Activated naive CD8-positive, alpha-beta T cell treated with anti-CD3 and anti-CD28 coated beads, Interleukin-2, amount 50 U/mL, for 24 hours (primary cell): ENCODE measurements around the gene SELENOF.

ENCODE experiments used
- ATAC-seq: fragments of 150-1000 bp; cut with Tn5 transposase; one replicate; pipeline ENCODE4 v1.10.0; 2021
- DNase-seq: peaks from one replicate; pipeline ENCODE4 v3.0.0; 2021
- H3K27ac Mint-ChIP-seq: one replicate; pipeline ENCODE4 v1.8.0; 2021; ENCODE audit warnings: mild to moderate bottlenecking, mixed read lengths
- H3K27me3 Mint-ChIP-seq: one replicate; pipeline ENCODE4 v1.8.0; 2021; ENCODE audit warnings: mixed read lengths
- H3K36me3 Mint-ChIP-seq: one replicate; pipeline ENCODE4 v1.8.0; 2021; ENCODE audit warnings: low read depth, mixed read lengths
- H3K4me1 Mint-ChIP-seq: one replicate; pipeline ENCODE4 v1.8.0; 2021; ENCODE audit warnings: mixed read lengths
- H3K4me3 Mint-ChIP-seq: one replicate; pipeline ENCODE4 v1.8.0; 2021; ENCODE audit warnings: mild to moderate bottlenecking, moderate library complexity, mixed read lengths
- H3K9me3 Mint-ChIP-seq: one replicate; pipeline ENCODE4 v1.8.0; 2021; ENCODE audit warnings: mixed read lengths

The SELENOF gene

GRCh38 chr1:86858524-86859261, 55.2 kb downstream of the SELENOF start:
- Mint-ChIP-seq H3K27ac (no peak overlapping the region), H3K4me1 (no peaks in the 10 kb centered on the region), H3K27me3 (no peaks in the 10 kb centered on the region), H3K36me3 (peaks cover 2% of the 10 kb centered on the region), H3K9me3 (no peaks in the 10 kb centered on the region), H3K4me3 (no peak overlapping the region)
- ATAC-seq: no peak
- DNase-seq: no peak

- DNase-seq: no peak
- no peak overlapping the region for H3K4me3 Mint-ChIP-seq
- H3K36me3 Mint-ChIP-seq: peaks cover 2% of the 10 kb centered on the region
- no peaks in the 10 kb centered on the region for H3K9me3 Mint-ChIP-seq
- ATAC-seq: no peak
- H3K4me1 Mint-ChIP-seq: no peaks in the 10 kb centered on the region
- H3K27me3 Mint-ChIP-seq: no peaks in the 10 kb centered on the region
- H3K27ac Mint-ChIP-seq: no peak overlapping the region
These were observed 57.7 kb downstream of the SELENOF start for GRCh38 chr1:86856196-86856595.

- ATAC-seq: no peak
- no peak overlapping the region for H3K4me3 Mint-ChIP-seq
- H3K4me1 Mint-ChIP-seq: no peaks in the 10 kb centered on the region
- no peak for DNase-seq
- H3K27ac Mint-ChIP-seq: no peak overlapping the region
- H3K9me3 Mint-ChIP-seq: no peaks in the 10 kb centered on the region
- H3K36me3 Mint-ChIP-seq: no peaks in the 10 kb centered on the region
- no peaks in the 10 kb centered on the region for H3K27me3 Mint-ChIP-seq
These were observed 59.6 kb downstream of the SELENOF start for GRCh38 chr1:86854352-86854751.

GRCh38 chr1:86852782-86853408, 61.0 kb downstream of the SELENOF start:
- H3K36me3 Mint-ChIP-seq: no peaks in the 10 kb centered on the region
- no peak overlapping the region for H3K4me3 Mint-ChIP-seq
- no peak for ATAC-seq
- no peaks in the 10 kb centered on the region for H3K27me3 Mint-ChIP-seq
- H3K4me1 Mint-ChIP-seq: no peaks in the 10 kb centered on the region
- no peak overlapping the region for H3K27ac Mint-ChIP-seq
- no peaks in the 10 kb centered on the region for H3K9me3 Mint-ChIP-seq
- no peak for DNase-seq

- no peaks in the 10 kb centered on the region for H3K27me3 Mint-ChIP-seq
- H3K4me3 Mint-ChIP-seq: no peak overlapping the region
- no peak overlapping the region for H3K27ac Mint-ChIP-seq
- H3K4me1 Mint-ChIP-seq: no peaks in the 10 kb centered on the region
- no peaks in the 10 kb centered on the region for H3K36me3 Mint-ChIP-seq
- DNase-seq (no peak), ATAC-seq (no peak)
- H3K9me3 Mint-ChIP-seq: no peaks in the 10 kb centered on the region
These were observed 61.6 kb downstream of the SELENOF start for GRCh38 chr1:86852289-86852688.

GRCh38 chr1:86849756-86850155, 64.2 kb downstream of the SELENOF start:
- H3K9me3 Mint-ChIP-seq: no peaks in the 10 kb centered on the region
- peaks cover 5% of the 10 kb centered on the region for H3K4me1 Mint-ChIP-seq
- H3K4me3 Mint-ChIP-seq: no peak overlapping the region
- no peaks in the 10 kb centered on the region for H3K36me3 Mint-ChIP-seq
- H3K27me3 Mint-ChIP-seq: no peaks in the 10 kb centered on the region
- no peak overlapping the region for H3K27ac Mint-ChIP-seq
- DNase-seq (no peak), ATAC-seq (no peak)

GRCh38 chr1:86848654-86849053, 65.3 kb downstream of the SELENOF start:
- H3K27ac Mint-ChIP-seq: no peak overlapping the region
- no peaks in the 10 kb centered on the region for H3K9me3 Mint-ChIP-seq
- H3K36me3 Mint-ChIP-seq: no peaks in the 10 kb centered on the region
- H3K27me3 Mint-ChIP-seq: no peaks in the 10 kb centered on the region
- DNase-seq (no peak), ATAC-seq (no peak)
- H3K4me3 Mint-ChIP-seq: no peak overlapping the region
- H3K4me1 Mint-ChIP-seq: peaks cover 5% of the 10 kb centered on the region

- no peak for ATAC-seq
- no peak for DNase-seq
- H3K27me3 Mint-ChIP-seq: peaks cover 3% of the 10 kb centered on the region
These were observed 67.7 kb downstream of the SELENOF start for GRCh38 chr1:86846164-86846647.

GRCh38 chr1:86845514-86845913, 68.4 kb downstream of the SELENOF start:
- no peak overlapping the region for H3K27ac Mint-ChIP-seq
- H3K4me3 Mint-ChIP-seq: no peak overlapping the region
- no peak for DNase-seq
- no peaks in the 10 kb centered on the region for H3K36me3 Mint-ChIP-seq
- H3K4me1 Mint-ChIP-seq: peaks cover 5% of the 10 kb centered on the region
- H3K9me3 Mint-ChIP-seq: no peaks in the 10 kb centered on the region
- ATAC-seq: no peak
- peaks cover 3% of the 10 kb centered on the region for H3K27me3 Mint-ChIP-seq

More at GRCh38 chr1:86846164-86846647, 67.7 kb downstream of the SELENOF start:
- Mint-ChIP-seq H3K4me1 (peaks cover 5% of the 10 kb centered on the region), H3K36me3 (no peaks in the 10 kb centered on the region), H3K27ac (no peak overlapping the region), H3K4me3 (no peak overlapping the region), H3K9me3 (no peaks in the 10 kb centered on the region)

- peaks cover 3% of the 10 kb centered on the region for H3K27me3 Mint-ChIP-seq
- peaks cover 3% of the 10 kb centered on the region for H3K4me1 Mint-ChIP-seq
- H3K9me3 Mint-ChIP-seq: no peaks in the 10 kb centered on the region
- H3K27ac Mint-ChIP-seq: no peak overlapping the region
- ATAC-seq (no peak), DNase-seq (no peak)
- H3K4me3 Mint-ChIP-seq: no peak overlapping the region
- no peaks in the 10 kb centered on the region for H3K36me3 Mint-ChIP-seq
These were observed 72.8 kb downstream of the SELENOF start for GRCh38 chr1:86841116-86841515.

GRCh38 chr1:86833461-86834215, 80.3 kb downstream of the SELENOF start:
- peak; percentile 47 for DNase-seq
- peaks cover 3% of the 10 kb centered on the region for H3K27me3 Mint-ChIP-seq
- H3K4me1 Mint-ChIP-seq: peaks cover 4% of the 10 kb centered on the region
- H3K4me3 Mint-ChIP-seq: no peak overlapping the region
- H3K27ac Mint-ChIP-seq: no peak overlapping the region
- ATAC-seq: peak; percentile 75
- no peaks in the 10 kb centered on the region for H3K9me3 Mint-ChIP-seq
- no peaks in the 10 kb centered on the region for H3K36me3 Mint-ChIP-seq

GRCh38 chr1:86832433-86832832, 81.5 kb downstream of the SELENOF start:
- no peak for DNase-seq
- ATAC-seq: no peak
- no peaks in the 10 kb centered on the region for H3K9me3 Mint-ChIP-seq
- H3K27me3 Mint-ChIP-seq: peaks cover 3% of the 10 kb centered on the region
- no peak overlapping the region for H3K27ac Mint-ChIP-seq
- peaks cover 4% of the 10 kb centered on the region for H3K4me1 Mint-ChIP-seq
- H3K36me3 Mint-ChIP-seq: no peaks in the 10 kb centered on the region
- no peak overlapping the region for H3K4me3 Mint-ChIP-seq

- ATAC-seq: no peak
- Mint-ChIP-seq H3K4me1 (peaks cover 4% of the 10 kb centered on the region), H3K9me3 (no peaks in the 10 kb centered on the region), H3K4me3 (no peak overlapping the region), H3K36me3 (no peaks in the 10 kb centered on the region), H3K27me3 (peaks cover 3% of the 10 kb centered on the region), H3K27ac (no peak overlapping the region)
- no peak for DNase-seq
These were observed 84.6 kb downstream of the SELENOF start for GRCh38 chr1:86829321-86829720.

GRCh38 chr1:86828024-86828423, 85.9 kb downstream of the SELENOF start:
- peaks cover 2% of the 10 kb centered on the region for H3K27me3 Mint-ChIP-seq
- ATAC-seq (no peak), DNase-seq (no peak)
- no peaks in the 10 kb centered on the region for H3K36me3 Mint-ChIP-seq
- H3K4me1 Mint-ChIP-seq: no peaks in the 10 kb centered on the region
- no peak overlapping the region for H3K4me3 Mint-ChIP-seq
- H3K9me3 Mint-ChIP-seq: no peaks in the 10 kb centered on the region
- H3K27ac Mint-ChIP-seq: no peak overlapping the region

- no peak for DNase-seq
- Mint-ChIP-seq H3K9me3 (no peaks in the 10 kb centered on the region), H3K36me3 (no peaks in the 10 kb centered on the region), H3K27ac (no peak overlapping the region), H3K4me1 (no peaks in the 10 kb centered on the region), H3K4me3 (no peak overlapping the region), H3K27me3 (peaks cover 2% of the 10 kb centered on the region)
- no peak for ATAC-seq
These were observed 87.1 kb downstream of the SELENOF start for GRCh38 chr1:86826856-86827255.
